Left ventricle myocardium superior (tissue), 1 donor: Measurements from ENCODE around the gene TEX22. TPM values are rescaled to one million over a fixed set of nuclear protein-coding genes. Genes with fewer than 3 reads are reported as not detected.

Experiments used
- ATAC-seq: fragments of 200-7000 bp; cut with Tn5 transposase; one replicate; pipeline ENCODE4 v1.9.1; 2020; ENCODE audit warnings: mild to moderate bottlenecking, moderate library complexity
- DNase-seq: peaks from one replicate; pipeline ENCODE4 v3.0.0-alpha.2; 2020
- intact Hi-C: fragments of 100-400 bp; cut with micrococcal nuclease; formaldehyde crosslinking; loops from one replicate; pipeline ENCODE4 v1.11.0; 2022
- total RNA-seq: library from RNA; stranded (reverse); fragmentation: NEBNext Ultra II Directional; extraction: Animal tissue kit (Norgen Biotek cat#: 25700); gene quantifications from one replicate; pipeline ENCODE4 v1.2.1, GENCODE V29; 2021
- donor health status: DM: no; HTN: yes; CAD: no; lungs with severe emphysema.

Gene TEX22
- total RNA-seq, 1 donor from 2014 or later, result 1.6 TPM

DNA sequence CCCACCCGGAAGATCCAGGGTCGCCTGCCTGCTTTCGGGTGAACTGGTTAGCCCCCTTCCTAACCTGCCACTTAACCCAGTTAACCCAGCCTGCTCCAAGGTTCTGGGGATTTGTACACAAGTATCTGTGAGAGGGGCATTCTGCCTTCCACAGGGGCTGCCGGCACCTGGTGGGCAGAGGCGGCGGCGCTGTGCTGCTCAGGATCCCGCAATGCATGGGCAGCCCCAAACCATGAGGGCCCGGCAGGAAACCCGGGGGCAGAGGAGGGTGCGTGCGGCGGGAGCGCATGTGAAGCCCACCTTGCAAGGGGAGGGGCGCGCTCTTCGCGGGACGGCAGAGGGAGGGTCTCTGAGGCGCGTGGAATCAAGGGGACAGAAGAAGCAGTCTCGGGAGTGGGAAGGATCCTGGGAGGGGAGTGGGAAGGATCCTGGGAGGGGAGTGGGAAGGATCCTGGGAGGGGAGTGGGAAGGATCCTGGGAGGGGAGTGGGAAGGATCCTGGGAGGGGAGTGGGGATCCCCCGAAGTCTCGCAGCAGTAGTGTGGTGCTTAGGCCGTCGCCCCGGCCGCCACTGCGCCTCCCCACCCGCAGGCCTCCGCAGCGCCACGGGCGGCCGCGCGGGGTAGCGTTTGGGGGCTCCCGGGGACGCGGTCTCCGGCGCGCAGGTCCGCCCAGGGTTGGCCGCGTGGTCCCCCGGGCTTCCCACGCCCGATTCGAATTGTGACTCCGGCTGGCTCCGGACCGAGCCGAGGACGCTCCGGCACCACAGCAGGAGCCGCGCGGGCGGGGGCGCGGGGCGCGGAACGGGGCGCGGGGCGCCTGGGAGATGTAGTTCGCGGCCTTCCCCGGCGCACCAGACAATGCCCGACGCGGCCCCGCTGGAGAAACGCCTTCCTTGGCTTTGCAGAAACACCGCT is 16.4 kb downstream of the TEX22 start:
- ATAC-seq, result peak; percentile 87
- DNase-seq, result peak; percentile 91
- intact Hi-C loops, result no loop called here

DNA sequence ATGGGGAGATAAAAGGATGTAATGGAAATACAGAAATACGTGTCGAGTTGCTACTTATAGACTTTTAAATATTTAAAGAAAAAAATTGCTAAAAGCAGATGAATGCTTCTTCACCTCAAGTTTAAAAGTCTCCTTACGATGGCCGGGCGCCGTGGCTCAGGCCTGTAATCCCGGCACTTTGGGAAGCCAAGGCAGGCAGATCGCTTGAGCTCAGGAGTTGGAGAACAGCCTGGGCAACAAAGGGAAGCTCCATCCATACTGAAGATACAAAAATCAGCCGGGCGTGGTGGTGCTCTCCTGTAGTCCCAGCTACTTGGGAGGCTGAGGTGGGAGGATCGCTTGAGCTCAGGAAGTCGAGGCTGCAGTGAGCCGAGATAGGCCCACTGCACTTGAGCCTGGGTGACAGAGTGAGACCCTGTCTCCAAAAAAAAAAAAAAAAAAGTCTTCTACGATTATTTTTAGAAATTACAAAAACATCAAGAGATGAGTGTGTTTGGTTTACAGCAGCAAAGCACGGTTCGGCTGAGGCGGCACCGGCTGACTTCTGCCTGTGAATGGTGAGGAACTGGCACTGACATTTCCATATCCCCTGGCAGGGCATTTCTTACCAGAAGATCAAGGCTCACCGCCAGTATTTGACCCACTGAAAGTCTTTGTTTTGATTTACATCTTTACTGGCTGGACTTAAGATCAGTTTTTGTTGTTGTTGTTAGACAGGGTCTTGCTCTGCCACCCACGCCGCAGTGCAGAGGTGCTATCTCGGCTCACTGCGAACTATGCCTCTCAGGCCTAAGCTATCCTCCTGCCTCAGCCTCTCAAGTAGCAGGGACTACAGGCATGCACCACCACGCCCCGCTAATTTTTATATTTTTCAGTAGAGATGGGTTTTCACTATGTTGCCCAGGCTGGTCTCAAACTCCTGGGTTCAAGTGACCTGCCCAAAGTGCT is 17.4 kb downstream of the TEX22 start:
- ATAC-seq (no peak), DNase-seq (no peak)
- intact Hi-C loops, result no loop called here

DNA sequence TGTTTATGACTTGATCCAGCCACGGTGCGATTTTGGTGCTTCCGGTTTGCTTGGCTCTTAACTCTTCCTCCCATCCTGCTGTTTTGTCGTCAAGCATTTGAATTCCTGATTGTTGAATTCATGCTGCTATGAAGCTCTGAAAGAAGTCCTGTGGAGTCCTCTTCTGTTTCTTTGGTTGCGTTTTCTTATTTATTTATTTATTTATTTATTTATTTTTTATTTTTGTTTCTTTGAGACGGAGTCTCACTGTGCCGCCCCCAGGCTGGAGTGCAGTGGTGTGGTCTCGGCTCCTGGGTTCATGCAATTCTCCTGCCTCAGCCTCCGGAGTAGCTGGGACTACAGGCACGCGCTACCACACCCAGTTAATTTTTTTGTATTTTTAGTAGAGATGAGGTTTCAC is 18.3 kb downstream of the TEX22 start:
- DNase-seq, result no peak
- intact Hi-C loops, result no loop called here
- ATAC-seq, result no peak

DNA sequence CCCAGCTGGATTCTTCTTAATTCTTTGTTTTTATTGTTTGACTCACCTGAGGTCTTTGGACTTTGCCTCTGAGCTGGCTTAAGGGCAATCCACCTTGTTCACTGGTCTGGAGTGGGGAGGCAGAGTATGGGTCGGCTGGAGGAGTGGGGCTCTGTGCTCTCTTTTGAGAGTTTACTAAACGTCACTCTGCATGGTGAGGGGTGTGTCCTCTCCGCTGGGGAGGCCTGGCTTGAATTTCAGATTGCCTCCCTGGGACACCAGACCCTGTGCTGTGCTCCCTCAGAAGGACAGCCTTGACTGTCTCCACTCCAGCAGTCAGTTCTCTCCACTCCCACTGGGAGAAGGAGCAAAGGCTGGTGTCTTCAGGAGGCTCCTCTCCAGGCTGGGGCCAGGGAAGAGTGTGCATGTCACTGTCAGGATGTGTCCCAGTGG is 19.4 kb downstream of the TEX22 start:
- intact Hi-C loops, result no loop called here
- no peak for ATAC-seq
- DNase-seq, result no peak

DNA sequence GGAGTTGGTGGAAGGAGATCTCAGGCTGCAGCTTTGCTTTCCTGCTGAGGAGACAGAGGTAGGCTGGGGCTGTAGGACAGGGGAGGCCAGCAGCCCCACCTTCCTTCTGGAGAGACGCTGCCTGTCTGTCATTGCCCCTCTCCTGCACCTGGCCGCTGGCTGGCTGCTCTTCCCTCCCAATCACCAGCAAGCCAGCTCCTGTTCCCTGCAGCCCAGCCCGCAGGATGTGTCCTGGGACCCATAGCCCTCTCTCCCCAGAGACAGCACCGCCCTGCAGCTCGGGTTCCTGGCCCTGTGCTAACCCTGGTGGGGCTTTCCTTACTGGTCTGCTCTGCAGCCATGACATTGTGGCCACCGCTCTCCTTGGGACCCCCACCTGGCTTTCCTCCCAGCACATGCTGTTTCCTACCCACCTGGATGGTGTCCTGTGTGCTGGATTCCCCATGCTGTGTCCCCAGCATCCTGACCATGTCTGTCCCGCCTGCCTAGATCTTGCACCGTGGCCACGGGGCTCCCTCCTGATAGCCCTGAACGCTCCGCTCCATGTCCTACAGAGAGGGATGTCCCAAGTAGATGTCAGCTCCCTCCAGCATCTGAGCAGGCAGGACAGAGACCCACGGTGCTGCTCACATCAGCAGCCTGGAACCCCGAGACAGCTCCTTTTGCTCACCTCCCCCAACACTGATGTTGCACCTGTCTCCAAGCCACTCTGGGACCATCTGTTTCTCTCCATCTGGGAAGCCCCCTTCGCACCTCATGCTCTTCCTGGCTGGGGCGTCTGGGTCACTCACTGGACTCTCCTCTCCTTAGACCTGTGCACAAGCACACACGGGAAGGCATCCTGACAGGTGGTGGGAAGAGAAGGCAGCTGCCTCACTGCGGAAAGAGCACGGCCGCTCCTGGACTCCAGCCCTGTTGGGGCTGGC is 20.2 kb downstream of the TEX22 start:
- ATAC-seq (no peak), DNase-seq (no peak)
- intact Hi-C loops, result no loop called here

DNA sequence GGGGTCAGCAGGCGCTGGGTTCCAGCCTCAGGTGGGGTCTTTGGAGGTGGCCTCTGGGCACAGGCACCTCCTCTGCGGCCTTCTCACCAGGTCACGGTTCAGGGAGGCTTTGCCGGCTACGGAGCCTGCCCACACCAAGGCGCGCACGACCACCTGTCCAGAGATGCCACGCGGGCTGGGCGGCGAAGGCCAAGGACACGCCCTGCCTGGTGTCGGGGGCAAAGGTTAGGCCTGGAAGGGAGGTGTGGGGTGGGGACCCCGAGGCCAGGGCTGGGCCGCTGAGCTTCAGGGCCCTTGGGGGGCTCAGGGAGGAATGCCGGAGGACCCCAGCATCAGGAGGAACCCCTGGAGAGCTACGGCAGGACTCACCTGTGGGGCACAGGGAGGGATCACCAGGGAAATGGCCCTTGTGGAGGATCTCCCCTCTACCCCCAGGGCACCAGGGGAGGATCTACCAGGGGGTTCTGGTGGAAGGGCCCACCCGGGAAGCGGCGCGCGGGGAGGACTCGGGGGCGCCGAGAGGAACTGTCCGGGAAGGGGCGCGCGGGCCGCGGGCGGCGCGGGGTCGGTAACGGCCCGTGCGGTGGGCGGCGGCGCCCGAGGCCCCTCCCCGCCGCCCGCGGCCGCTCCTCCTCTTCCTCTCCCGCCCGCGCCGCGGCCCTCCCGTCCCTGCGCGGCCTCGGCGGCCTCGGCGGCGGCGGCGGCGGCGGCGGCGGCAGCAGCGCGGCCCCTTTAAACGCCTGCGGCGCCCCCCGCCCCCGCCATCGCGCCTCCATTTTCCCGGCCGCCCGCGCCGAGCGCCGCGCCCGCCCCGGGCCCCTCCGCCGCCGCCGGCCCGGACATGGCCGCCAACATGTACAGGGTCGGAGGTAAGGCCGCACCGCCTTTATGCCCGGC is 21.1 kb downstream of the TEX22 start, which contains the start of gene MTA1:
Gene MTA1 (plus strand): TSS at position 633 of the 897 bp plus-strand sequence. CDS start 209 bp downstream, at position 842.
- intact Hi-C loops, result no loop called here
- peak; percentile 73 for DNase-seq

DNA sequence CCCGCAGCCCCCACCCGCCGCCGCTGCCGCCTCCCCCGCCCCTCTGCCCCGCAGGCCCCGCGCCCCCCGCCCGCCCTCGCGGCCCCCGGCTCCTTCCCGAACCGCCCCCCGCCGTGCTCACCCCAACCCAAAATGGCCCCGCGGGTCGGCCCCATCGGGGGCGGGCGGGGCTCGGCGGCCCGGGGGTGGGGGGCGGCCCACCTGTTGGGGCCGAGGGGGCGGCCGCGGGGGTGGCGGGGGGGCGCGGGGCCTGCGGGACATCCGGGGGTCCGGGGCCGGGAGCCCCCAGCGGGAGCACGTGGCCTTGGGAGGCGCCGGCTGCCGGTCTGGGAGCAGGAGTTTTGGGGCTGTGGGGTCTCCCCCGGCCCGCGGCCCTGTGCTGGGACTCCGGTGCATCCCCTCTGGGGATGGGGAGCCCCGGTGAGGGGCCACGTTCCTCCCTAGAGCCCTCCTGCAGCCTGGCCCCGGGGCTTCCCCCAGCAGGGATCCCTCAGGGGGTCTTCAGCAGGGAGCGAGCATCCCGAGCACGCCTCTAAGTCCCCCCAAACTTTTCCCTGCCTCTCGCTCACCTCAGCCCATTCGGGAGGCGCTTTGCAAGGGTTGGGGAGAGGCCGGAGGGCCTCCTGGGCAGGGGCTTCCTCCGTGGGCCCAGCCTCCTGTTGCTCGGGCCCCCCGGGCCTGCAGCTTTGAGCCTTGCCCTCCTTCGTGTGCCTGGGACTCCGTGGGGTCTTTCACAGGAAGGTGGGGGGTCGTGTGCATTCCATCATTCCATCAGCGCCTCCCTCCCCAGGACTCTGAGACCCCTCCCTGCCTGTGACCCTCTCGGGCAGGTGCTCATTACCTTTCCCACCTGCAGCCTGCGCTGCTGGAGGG is 22.0 kb downstream of the TEX22 start:
- ATAC-seq (no peak), DNase-seq (no peak)
- intact Hi-C loops, result no loop called here

More for the DNA sequence above, 21.1 kb downstream of the TEX22 start, which contains the start of gene MTA1:
- peak; percentile 57 for ATAC-seq

DNA sequence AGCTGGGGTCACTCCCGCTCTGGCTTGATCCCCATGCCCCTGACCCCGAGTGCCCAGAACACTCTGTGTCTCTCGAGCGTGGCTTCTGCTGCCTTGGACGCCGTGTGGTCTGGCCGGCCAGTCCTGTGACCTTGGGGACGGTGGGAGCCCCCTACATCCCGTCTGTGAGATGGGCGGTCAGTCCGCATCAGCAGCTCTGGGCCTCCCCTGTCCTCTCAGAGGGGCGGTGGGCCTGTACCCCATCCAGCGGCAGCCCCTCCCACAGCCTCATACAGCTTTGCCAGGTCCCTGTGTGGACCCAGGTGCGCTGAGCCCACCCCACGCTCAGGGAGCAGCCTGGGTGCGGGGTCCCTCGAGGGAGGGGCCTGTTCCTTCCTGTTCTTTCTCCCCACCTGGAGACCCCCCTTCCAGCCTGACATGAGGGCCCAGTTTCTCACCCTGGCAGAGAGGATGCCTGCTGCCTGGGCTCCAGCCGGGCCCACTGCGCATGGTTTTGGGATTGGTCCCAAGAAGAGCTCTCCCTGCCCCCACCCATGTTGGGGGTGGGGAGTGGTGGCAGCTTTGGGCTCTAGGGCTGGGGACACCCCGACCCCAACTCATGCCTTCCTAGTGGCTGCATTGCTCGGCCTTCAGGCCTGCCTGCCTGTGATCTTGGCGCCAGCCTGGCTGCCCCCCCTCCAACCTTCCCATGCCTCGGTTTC is 22.8 kb downstream of the TEX22 start:
- DNase-seq (no peak), ATAC-seq (peak; percentile 17)
- intact Hi-C loops, result no loop called here

DNA sequence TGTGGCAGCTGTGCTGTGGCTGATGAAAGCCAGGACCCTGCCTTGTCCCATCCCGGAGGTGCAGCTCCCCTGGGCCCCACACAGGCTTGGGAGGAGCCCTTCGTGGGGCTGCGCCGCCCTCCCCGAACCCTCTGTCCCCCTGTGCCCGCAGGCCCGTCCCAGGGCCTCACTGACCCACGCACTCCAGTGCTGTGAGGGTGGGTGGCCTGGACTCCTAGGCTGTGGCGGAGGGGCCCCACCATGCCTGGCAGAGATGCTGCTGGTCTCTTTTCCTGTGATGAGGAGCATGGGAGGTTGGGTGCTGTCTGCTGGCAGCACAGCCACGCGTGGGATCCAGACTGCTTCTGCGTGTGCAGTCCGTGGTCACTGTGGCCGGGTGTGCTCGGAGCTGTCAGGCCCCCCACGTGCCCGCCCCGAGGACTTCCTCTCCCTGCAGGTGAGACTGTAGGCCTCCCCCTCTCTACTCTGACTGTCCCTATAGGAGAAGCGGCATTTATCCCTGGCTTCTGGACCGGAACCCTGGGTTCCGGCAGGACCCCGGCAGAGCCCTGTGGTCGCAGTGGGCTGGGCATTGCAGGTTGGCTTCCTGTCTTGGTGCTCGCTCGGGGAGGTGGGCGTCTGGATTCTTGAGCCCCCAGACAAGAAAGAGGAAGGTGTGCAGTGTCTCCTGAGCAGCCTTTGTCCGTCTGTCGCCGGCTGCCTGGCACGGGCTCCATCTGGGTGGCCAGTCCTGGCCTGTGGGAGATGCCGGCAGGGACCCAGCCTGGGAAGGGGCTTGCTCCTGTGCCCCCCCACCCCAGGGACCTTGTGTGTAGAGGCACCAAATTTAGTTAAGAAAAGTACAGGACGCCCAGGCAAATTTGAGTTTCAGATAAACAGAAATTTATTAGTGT is 23.6 kb downstream of the TEX22 start:
- intact Hi-C loops, result no loop called here
- peak; percentile 10 for ATAC-seq

DNA sequence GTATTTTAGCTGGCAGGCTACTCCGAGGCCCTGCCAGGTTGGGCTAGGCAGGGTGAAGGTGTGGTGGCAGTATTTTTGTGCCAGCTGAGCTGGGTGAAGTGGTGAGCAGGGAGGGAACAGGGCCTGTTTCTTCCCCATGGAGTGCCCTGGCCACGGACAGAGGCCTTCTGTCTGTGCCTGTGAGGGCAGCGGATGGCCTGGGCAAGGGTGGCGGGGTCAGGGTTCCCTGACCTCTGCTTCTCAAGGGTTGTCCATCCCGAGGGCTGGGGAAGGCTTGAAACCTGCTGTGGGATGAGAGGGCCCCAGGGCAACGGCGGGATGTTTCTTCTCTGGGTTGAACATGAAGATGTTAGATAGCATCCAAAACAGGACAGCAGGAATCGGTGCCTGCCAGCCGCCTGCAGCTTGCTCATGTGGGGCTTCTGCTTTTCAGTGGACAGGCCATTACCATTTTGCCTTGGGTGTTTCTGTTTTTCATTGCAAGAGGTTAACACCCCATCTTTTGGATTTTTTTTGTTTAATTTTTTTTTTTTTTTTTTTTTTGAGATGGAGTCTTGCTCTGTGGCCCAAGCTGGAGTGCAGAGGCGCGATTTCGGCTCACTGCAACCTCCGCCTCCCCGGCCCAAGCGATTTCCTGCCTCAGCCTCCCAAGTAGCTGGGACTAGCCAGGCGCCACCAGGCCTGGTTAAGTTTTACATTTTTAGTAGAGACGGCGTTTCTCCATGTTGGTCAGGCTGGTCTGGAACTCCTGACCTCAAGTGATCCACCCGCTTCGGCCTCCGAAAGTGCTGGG is 24.6 kb downstream of the TEX22 start:
- intact Hi-C loops, result no loop called here
- DNase-seq, result peak; percentile 40
- peak; percentile 57 for ATAC-seq

More for the DNA sequence above, 23.6 kb downstream of the TEX22 start:
- DNase-seq, result no peak

DNA sequence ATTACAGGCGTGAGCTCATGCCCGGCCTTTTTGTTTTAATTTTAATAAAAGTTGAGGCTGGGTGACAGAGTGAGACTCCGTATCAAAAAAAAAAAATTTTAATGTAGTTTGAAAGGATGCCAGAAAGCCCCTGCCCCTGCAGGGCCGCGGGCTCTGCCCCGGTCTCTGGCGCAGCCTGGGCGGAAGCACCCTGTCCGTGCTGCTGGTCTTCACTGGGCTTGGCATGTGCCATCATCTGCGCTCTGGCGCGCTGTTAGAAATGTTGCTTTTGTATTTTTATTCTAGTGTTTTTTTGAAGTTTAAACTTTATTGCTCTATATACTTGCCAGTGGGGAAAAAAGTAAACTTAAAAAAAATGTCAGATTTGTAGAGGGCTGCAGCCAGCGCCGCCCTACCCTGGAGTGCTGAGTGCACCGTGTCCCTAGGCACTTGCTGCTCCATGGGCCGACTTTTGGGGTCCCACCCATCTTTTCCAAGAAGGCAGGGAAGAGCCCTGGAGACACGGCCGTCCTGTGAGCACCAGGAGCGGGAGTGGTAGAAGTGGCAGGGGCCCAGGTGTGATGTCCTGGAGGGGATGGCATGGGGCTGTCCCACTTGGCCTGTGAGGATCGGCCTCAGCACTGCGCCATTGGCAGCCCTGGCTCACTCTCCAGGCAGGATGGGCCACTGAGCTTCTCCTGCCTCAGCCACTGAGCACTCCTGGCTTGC is 25.3 kb downstream of the TEX22 start:
- DNase-seq (no peak), ATAC-seq (no peak)
- intact Hi-C loops, result no loop called here

DNA sequence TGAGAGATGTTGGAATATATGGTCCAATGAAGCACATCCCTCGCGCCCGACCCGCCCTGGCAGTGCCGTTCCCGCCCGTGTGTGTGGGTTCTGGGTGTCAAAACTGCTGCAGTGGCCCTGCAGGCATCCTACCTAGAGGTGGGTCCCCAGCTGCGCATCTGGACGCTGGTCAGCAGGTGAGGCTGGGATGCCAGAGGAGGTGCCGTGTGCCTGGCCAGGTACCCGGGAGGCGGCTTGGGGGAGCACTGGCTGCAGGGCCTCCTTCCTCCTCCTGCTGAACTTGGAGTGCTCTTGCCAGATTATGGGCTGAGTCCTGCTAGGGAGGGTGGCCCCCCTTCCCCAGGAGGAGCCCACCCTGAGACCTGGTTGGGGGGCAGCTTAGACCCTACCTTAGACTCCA is 26.5 kb downstream of the TEX22 start:
- intact Hi-C loops, result no loop called here
- no peak for ATAC-seq
- DNase-seq, result no peak

DNA sequence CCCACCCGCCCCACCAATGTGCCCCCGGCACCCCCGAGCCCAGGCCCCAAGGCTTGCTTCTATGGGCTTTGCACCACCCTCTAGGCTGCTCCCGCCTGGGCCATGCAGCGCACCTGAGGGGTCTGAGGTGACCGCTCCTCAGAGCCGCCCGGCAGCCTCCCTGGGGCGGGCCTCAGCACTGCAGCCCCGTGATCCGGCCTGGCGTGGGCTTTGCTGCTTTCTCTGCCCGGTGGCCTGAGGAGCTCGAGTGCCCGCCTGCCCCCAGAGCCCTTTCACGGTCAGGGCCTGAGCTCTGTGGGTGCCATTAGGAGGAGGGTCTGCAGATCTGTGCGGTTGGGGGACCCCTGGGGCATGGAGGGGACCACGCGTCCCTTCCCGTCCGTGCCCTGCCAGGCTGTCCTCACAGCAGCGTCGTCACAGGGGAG is 27.5 kb downstream of the TEX22 start:
- ATAC-seq (no peak), DNase-seq (no peak)
- intact Hi-C loops, result no loop called here
